Endothelial cell of umbilical vein (primary cell): ENCODE data around the gene PPP1R13B. TPM values are rescaled to one million over a fixed set of nuclear protein-coding genes. Genes with fewer than 3 reads are reported as not detected.
A peak's percentile ranks its signal among the peaks of the same experiment; 100 is the strongest.

Source experiments
- BruUV-seq: library from RNA; stranded (reverse); fragments of 400-500 nt; replicated peaks from 2 replicates; lab custom pipeline; 2021; lab: Mats Ljungman, UMichigan
- CTCF ChIA-PET: fragments of 300-600, 350-600 bp; sonication (Branson Sonifier 250); formaldehyde crosslinking; loops from one replicate; lab custom pipeline; 2021; ENCODE audit warnings: antibody characterized with exemption, inconsistent platforms; lab: Charles Lee
- POLR2A ChIA-PET: fragments of 300-600, 350-600 bp; sonication (Branson Sonifier 250); formaldehyde crosslinking; loops from one replicate; lab custom pipeline; 2021; ENCODE audit warnings: antibody characterized with exemption, inconsistent platforms; lab: Charles Lee
- DNase-seq: peaks from one replicate; pipeline ENCODE4 v3.0.0-alpha.2; 2011; ENCODE audit warnings: low read depth, low spot score
- FAIRE-seq: peaks from 2 replicates; lab custom pipeline; 2011; peaks lifted over from hg19 to GRCh38; lab: Jason Lieb, UNC
- H2AFZ ChIP-seq: 2 replicates; pipeline ENCODE4 v1.6.0; 2012; ENCODE audit warnings: low read depth, low read length, control low read depth, inconsistent platforms
- H3K27ac ChIP-seq: 2 replicates; pipeline ENCODE4 v1.5.1; 2011; ENCODE audit warnings: low read depth, mild to moderate bottlenecking, control low read depth, low read length, moderate library complexity; ENCODE audit not compliant: insufficient read depth
- H3K27me3 ChIP-seq, 2 experiments: 2 replicates each; pipeline versions ENCODE4 v1.6.0 to v1.6.1; 2011; ENCODE audit warnings: low read length in 2 of 2, mixed read lengths in 1 of 2; ENCODE audit not compliant: control insufficient read depth in 2 of 2, insufficient read depth in 2 of 2
- H3K36me3 ChIP-seq, 2 experiments: 2 replicates in 1 of 2; 3 replicates in 1 of 2; pipeline ENCODE4 v1.5.1; 2011; ENCODE audit warnings: low read length in 2 of 2, mild to moderate bottlenecking in 1 of 2, moderate library complexity in 1 of 2; ENCODE audit not compliant: control insufficient read depth in 2 of 2, insufficient read depth in 2 of 2; ENCODE audit errors: extremely low read depth in 1 of 2
- H3K4me1 ChIP-seq: 3 replicates; pipeline ENCODE4 v1.5.1; 2011; ENCODE audit warnings: mild to moderate bottlenecking, low read length; ENCODE audit not compliant: control insufficient read depth, insufficient read depth; ENCODE audit errors: extremely low read depth
- H3K4me2 ChIP-seq: 2 replicates; pipeline ENCODE4 v1.6.1; 2011; ENCODE audit warnings: low read length, control low read depth, mixed read lengths; ENCODE audit not compliant: insufficient read depth
- H3K4me3 ChIP-seq, 3 experiments: fragments of 200-600 bp in 1 of 3; sonication (generic), shearing (Covaris generic) in 1 of 3; replicated peaks in 1 of 3; 2 replicates each; pipeline ENCODE4 v1.5.1; 2011 to 2016; ENCODE audit warnings: control low read depth in 3 of 3, low read length in 3 of 3, mild to moderate bottlenecking in 2 of 3, inconsistent platforms in 1 of 3, low read depth in 1 of 3, moderate library complexity in 1 of 3; ENCODE audit not compliant: insufficient read depth in 1 of 3
- H3K79me2 ChIP-seq: 2 replicates; pipeline ENCODE4 v1.6.0; 2012; ENCODE audit warnings: low read length, inconsistent platforms; ENCODE audit not compliant: control insufficient read depth, insufficient read depth
- H3K9ac ChIP-seq: replicated peaks from 2 replicates; pipeline ENCODE3; 2011; ENCODE audit warnings: low read length, control low read depth; ENCODE audit not compliant: insufficient read depth; ENCODE audit errors: extremely low read depth
- H3K9me1 ChIP-seq: replicated peaks from 3 replicates; pipeline ENCODE4 v1.6.0; 2011; ENCODE audit warnings: mild to moderate bottlenecking, low read length; ENCODE audit not compliant: control insufficient read depth, insufficient read depth; ENCODE audit errors: extremely low read depth
- H3K9me3 ChIP-seq: replicated peaks from 2 replicates; pipeline ENCODE4 v1.5.1; 2012; ENCODE audit warnings: low read length, inconsistent platforms; ENCODE audit not compliant: control insufficient read depth, insufficient read depth
- H4K20me1 ChIP-seq: replicated peaks from 2 replicates; pipeline ENCODE3; 2011; ENCODE audit warnings: mild to moderate bottlenecking, low read length; ENCODE audit not compliant: control insufficient read depth, insufficient read depth; ENCODE audit errors: extremely low read depth
- EZH2 ChIP-seq: IDR thresholded peaks from 2 replicates; pipeline ENCODE4 v1.6.1; 2012; ENCODE audit warnings: borderline replicate concordance, low read depth, mild to moderate bottlenecking, moderate library complexity, low read length, inconsistent platforms; ENCODE audit not compliant: severe bottlenecking
- FOS ChIP-seq: IDR thresholded peaks from 2 replicates; pipeline ENCODE4 v1.6.1; 2011; ENCODE audit warnings: mild to moderate bottlenecking, low read length, moderate library complexity, borderline replicate concordance; ENCODE audit not compliant: insufficient read depth
- GATA2 ChIP-seq: IDR thresholded peaks from 2 replicates; pipeline ENCODE4 v1.7.0; 2011; ENCODE audit warnings: low read depth, mild to moderate bottlenecking, moderate library complexity, mixed read lengths, low read length; ENCODE audit not compliant: insufficient read length, insufficient read depth
- JUN ChIP-seq: IDR thresholded peaks from 2 replicates; pipeline ENCODE4 v1.6.1; 2011; ENCODE audit warnings: borderline replicate concordance, low read depth; ENCODE audit not compliant: insufficient read length, insufficient read depth
- MYC ChIP-seq: IDR thresholded peaks from one replicate; pipeline ENCODE4 v1.6.1; 2011; ENCODE audit warnings: mild to moderate bottlenecking, low read depth, low read length
- POLR2A ChIP-seq: IDR thresholded peaks from 2 replicates; pipeline ENCODE4 v1.6.1; 2012; ENCODE audit warnings: low read depth, mild to moderate bottlenecking, control low read depth, low read length
- POLR2AphosphoS5 ChIP-seq: IDR thresholded peaks from 2 replicates; pipeline ENCODE4 v1.6.1; 2012; ENCODE audit warnings: low read depth, mild to moderate bottlenecking, control low read depth, low read length, moderate library complexity; ENCODE audit not compliant: insufficient read depth
- dilution Hi-C: fragments of 300-500 bp; cut with MboI; formaldehyde crosslinking; loops from one replicate; pipeline ENCODE4 v1.15.0; 2019; ENCODE audit warnings: low sequenced_read_pairs; ENCODE audit not compliant: extremely low pct_ligation_motif_present
- intact Hi-C: fragments of 100-400 bp; cut with micrococcal nuclease; formaldehyde crosslinking; loops from one replicate; pipeline ENCODE4 v1.10.0; 2022
- polyA plus RNA-seq, 4 experiments: library from polyadenylated mRNA; depleted of rRNA in 3 of 4; stranded (reverse) in 3 of 4; unstranded in 1 of 4; fragments of >200 nt; gene quantifications; 2 replicates each; pipeline versions ENCODE4 v1.2.1 to v1.2.3, GENCODE V29; 2011 to 2012; ENCODE audit warnings: missing spikeins in 1 of 4
- total RNA-seq: library from RNA; stranded (reverse); gene quantifications from 2 replicates; pipeline ENCODE4 v1.2.3, GENCODE V29; 2021
- TF ChIP-seq, protein P1 (sequence below): IDR thresholded peaks from 2 replicates; pipeline ENCODE4 v1.6.1; 2011; ENCODE audit not compliant: insufficient read depth, insufficient read length
- TF ChIP-seq, protein P2 (sequence below), 2 donors: IDR thresholded peaks; 1 replicate in 1 of 2; 2 replicates in 1 of 2; pipeline ENCODE4 v1.5.1; 2011; ENCODE audit warnings: low read length in 2 of 2, mild to moderate bottlenecking in 2 of 2, moderate library complexity in 2 of 2, control low read depth in 1 of 2, inconsistent platforms in 1 of 2, low read depth in 1 of 2; ENCODE audit not compliant: insufficient read depth in 1 of 2; ENCODE audit errors: extremely low read depth in 1 of 2

PPP1R13B gene
- total and polyA plus RNA-seq, 2 donors (not counting 3 experiments of a cell fraction or from before 2014, with no cell fraction given) = 10.0 to 30.0 TPM

DNA sequence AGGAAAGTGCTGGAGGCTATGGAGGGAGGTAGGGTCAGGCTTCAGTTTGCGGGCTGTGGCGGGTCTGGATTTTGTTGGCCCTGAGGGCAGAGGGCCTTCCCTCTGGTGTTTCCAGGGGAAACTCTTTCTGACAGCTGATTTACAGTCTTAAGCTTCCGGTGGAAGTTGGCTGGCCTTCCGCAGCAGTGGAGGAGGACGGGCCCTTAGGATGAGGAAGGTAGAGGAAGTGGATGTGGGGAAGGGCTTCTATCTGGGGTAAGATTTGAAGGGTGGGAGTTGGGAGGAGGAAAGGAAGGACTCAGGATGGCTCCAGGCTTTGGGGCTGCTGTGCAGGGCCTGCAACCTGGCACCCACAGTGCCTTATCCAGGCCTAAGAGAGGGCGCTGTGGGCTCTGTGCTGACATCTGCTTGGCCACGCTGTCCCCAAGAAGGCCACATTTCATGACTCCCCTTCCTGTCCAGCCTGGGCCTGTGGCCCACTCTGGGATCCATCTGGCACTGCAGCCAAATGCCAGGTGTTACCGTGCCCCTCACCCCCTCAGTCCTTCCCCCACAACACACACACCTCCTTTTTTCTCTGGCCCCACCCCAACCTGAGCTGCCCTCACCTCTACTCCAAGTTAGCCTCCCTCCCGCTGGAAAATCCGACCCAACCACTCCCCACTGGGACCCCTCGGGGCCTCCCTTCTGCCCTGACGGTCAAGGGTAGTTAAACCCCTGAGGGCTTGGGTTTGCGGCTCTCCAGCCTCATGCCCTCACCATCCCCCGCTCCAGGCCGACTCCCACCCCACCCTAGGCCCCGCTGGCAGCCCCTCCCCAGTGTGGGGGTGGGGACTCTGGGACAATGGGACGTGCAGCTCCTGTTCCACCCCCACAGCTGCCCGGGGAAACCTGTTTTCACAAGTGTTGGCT lies 7.7 kb upstream of the PPP1R13B start:
- peaks cover 20% of the 10 kb centered on the region for H3K4me1 ChIP-seq
- DNase-seq (peak; percentile 55), FAIRE-seq (peak; percentile 75)
- POLR2A ChIA-PET = no interaction called here
- H3K9ac ChIP-seq = no peak overlapping the region
- no peak overlapping the region for H3K4me2 ChIP-seq
- H3K79me2 ChIP-seq = no peaks in the 10 kb centered on the region
- H3K4me3 ChIP-seq = no peak overlapping the region
- no peaks in the 10 kb centered on the region for H3K9me3 ChIP-seq
- no peaks in the 10 kb centered on the region for H4K20me1 ChIP-seq
- no peaks in the 10 kb centered on the region for H3K9me1 ChIP-seq
- no peak for TF ChIP-seq FOS
- no peak for TF ChIP-seq GATA2
- TF ChIP-seq EZH2 = no peak
- TF ChIP-seq JUN = no peak
- TF ChIP-seq POLR2A = no peak
- TF ChIP-seq POLR2AphosphoS5 = no peak
- TF ChIP-seq, protein P1, sequence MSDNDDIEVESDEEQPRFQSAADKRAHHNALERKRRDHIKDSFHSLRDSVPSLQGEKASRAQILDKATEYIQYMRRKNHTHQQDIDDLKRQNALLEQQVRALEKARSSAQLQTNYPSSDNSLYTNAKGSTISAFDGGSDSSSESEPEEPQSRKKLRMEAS = no peak
- TF ChIP-seq, protein P2, sequence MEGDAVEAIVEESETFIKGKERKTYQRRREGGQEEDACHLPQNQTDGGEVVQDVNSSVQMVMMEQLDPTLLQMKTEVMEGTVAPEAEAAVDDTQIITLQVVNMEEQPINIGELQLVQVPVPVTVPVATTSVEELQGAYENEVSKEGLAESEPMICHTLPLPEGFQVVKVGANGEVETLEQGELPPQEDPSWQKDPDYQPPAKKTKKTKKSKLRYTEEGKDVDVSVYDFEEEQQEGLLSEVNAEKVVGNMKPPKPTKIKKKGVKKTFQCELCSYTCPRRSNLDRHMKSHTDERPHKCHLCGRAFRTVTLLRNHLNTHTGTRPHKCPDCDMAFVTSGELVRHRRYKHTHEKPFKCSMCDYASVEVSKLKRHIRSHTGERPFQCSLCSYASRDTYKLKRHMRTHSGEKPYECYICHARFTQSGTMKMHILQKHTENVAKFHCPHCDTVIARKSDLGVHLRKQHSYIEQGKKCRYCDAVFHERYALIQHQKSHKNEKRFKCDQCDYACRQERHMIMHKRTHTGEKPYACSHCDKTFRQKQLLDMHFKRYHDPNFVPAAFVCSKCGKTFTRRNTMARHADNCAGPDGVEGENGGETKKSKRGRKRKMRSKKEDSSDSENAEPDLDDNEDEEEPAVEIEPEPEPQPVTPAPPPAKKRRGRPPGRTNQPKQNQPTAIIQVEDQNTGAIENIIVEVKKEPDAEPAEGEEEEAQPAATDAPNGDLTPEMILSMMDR (IDR thresholded peaks at IDR 0.05; ENCODE audit: extremely low read depth in 1 of 2, insufficient read depth in 1 of 2, low read depth in 1 of 2, low read length in 2 of 2) = no peak
- no peak for TF ChIP-seq MYC
- H2AFZ ChIP-seq = peak overlapping the region; percentile 87
- dilution Hi-C loops = no loop called here
- intact Hi-C loops = loop anchor here (1.0 to 2.0 kb wide), 4 partner anchors 8 to 46 kb away; partner anchors contain the start of gene PPP1R13B
- BruUV-seq = no TSS peak
- H3K36me3 ChIP-seq = no peaks in the 10 kb centered on the region
- CTCF ChIA-PET = interaction anchor here (0.8 to 2.1 kb wide), 5 partner anchors 45 to 55 kb away, joined by 3 to 7 read pairs (median 4); no protein-coding TSS in a partner anchor
- no peak overlapping the region for H3K27ac ChIP-seq
- H3K27me3 ChIP-seq = no peaks in the 10 kb centered on the region
